ENCODE data around the gene MLYCD.

Gene MLYCD

DNA sequence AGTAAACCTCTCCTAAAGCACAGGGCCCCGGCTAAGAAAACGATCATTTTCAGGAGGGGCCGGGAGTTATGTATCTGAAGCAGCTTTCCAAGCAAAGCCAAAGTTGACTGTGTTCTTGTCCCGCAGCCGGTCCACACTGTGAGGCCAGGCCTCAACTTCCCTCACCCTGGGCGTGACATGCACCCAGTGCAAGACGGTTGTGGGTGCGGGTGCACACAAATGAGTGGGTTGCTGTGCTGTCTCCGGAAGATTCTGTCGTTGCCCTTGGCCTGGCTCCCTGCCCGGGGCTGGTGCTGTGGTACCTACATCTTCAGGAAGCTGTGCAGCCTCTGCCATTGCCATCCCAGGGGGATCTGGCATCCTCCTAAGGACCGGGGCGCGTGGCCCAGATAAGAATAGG, 16.6 kb downstream of the MLYCD start:
- no peak for TF ChIP-seq CTCF (IDR thresholded peaks at IDR 0.05)

- no peak for TF ChIP-seq CTCF (IDR thresholded peaks at IDR 0.05)
Observed at GRCh38 chr16:83917152-83918120, 18.5 kb downstream of the MLYCD start.

DNA sequence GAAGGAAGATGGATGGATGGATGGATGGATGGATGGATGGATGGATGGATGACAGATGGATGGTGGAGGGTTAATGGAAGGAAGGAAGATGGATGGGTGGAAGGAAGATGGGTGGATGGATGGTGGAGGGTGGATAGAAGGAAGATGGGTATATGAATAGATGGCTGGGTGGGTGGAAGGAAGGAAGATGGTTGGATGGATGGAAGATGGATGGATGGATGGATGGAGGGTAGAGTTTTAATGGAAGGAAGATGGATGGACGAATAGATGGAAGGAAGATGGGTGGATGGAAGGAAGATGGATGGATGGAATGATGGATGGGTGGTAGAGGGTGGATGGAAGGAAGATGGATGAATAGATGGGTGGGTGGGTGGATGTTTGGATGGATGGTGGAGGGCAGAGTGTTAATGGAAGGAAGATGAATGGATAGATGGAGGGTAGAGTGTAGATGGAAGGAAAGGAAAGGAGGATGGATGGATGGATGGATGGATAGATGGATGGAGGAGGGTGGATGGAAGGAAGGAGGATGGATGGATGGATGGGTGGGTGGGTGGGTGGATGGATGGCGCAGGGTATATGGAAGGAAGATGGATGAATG, 22.1 kb downstream of the MLYCD start:
- TF ChIP-seq CTCF (IDR thresholded peaks at IDR 0.05): no peak

DNA sequence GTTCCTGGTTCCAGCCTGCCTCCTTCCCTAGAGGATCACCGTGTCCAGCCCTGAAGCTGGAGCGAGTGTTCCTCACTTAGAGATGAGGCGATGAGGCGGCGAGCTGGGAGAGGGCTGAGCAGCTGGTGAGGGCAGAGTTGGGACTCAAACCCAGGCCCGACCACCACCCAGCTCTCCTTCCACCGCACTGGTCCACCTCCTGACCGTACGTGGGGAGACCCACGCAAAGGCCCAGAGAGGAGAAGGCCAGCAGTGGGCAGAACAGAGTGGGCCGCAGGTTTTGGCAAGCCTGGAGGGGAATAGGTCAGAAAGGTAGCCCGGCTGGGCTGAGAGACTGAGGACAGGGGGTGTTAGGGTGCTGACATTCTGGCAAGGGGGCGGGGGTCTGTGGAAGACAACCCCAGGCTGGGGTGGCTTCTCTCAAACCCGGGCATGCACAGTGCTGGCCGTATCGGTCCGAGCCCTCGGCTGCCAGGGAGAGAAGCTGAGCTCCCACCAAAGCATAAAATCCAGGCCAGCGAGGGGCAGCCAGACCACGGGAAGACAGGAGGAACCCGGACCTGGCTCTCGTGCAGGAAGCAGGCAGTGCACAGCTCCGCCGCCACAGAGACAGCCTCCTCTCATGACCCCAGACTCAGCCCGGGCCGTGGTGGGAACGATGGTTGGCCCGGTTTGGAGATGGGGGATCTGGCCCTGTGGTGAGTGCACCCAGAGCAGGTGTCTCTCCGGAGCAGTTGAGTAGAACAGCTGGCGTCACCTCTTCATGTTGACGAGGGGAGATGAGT, 24.9 kb downstream of the MLYCD start:
- TF ChIP-seq CTCF (IDR thresholded peaks at IDR 0.05): no peak

- no peak for TF ChIP-seq CTCF (IDR thresholded peaks at IDR 0.05)
Observed at GRCh38 chr16:83924686-83925085, 25.8 kb downstream of the MLYCD start.

DNA sequence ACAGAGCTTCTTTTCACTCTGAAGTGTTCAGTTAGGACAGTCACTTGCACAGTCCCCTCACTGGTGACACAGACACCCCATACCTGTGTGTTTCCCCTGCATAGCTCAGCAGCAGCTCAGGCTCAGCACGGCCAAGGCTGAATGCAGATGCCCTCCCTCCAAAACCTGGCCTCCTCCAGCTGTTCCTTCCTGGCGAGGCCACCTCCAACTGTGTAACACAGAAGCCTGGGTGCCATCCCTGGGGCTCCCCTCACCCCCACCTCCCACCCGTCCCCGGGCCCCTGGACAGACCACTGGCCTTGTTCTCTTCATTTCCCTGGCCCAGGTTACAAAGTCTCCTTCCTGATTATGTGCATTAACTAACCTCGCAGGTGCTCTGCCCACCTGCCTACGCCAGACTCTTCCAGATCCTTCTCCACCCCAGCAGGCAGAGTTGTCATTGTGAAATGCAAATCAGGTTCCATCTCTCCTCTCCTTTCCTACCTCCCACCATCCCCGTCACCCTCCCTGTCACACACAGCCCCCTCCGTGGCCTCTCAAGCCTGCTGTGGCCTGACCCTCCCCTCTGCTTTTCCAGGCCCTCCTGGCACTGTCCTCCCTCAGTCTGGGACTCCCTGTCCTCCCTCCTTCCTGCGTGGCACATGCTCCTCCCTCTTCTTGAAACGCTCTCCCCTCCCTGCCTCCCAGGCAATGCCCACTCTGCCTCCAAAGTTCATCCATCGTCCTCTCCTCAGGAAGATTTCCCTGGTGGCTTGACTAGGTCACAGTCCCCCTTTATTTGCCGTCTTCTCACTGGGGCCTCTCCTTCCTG, 26.4 kb downstream of the MLYCD start:
- TF ChIP-seq CTCF (IDR thresholded peaks at IDR 0.05): no peak

Data from LNCAP (cell line).